HL-60/S4 (cell line): ENCODE data around the gene RBMS3.

Experiments
- in situ Hi-C: fragments of 300-500 bp; cut with MboI; formaldehyde crosslinking; loops from 2 replicates; pipeline ENCODE4 v1.14.3; 2022; ENCODE audit warnings: low sequenced_read_pairs

Gene RBMS3

DNA sequence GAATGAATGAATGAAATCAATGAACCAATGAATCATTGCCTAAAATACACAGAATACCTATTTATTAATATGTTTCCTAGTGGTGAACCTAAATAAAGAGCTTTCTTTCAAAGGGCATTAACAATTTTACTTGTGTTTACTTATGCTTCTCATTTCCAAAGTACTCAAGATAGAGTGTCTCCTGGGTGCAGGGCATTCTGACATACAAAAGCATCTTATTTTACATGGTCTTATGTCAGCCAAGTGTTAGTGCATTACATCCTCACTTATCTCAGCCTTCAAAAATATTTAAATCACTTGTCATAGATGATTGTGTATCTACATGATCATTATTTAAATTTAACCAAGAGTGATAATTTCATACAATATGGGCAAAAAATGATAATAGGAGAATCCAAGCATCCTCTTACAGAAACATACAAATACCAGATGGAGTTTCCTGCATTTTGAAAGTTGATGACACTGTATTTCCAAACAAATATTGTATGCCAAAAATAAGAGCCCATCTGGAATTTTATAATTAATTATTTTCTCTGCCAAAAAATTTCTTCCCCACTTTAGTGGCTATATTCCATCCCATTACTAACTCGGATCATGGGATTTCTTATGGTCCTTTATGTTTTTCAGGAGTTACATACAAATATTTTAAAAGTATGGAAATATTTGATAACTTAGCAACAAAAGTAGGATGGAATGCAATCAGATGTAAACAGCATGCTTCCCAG, 279.0 kb downstream of the RBMS3 start:
- in situ Hi-C loops = no loop called here

DNA sequence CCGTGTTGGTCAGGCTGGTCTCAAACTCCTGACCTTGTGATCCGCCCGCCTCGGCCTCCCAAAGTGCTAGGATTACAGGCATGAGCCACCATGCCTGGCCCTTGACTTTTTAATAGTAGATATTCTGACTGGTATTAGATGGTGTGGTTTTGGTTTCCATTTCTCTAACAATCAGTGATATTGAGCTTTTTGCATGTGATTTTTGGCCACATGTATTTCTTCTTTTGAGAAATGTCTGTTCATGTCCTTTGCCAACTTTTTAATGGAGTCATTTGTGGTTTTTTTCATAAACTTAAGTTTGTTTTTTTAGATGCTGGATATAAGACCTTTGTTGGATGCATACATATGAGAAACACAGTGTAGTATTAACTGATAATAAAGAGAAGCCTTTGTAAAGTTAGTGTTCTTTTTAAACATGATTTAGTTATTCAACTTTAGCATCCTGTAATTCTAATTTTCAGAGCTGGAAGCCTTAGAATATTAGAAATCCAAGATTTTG, 280.8 kb downstream of the RBMS3 start:
- in situ Hi-C loops = no loop called here

DNA sequence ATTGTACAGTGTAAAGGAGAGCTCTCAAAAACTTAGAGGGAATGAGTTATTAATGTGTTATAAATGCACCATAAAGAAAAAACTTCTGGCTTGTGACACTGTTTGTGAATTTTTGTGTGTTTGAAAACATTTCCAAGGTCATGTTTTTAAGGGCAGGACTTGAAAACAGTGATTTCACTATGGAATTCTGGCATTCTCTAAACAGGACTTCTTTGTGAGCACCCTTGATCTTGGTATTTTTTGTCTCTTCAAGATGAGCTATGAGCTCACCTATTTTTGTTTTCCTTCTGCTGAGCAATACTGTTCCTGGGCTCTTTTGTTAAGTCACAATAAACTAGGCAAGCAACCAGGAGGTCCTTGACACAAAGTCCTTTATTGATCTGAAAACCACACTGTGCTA, 284.4 kb downstream of the RBMS3 start:
- in situ Hi-C loops = no loop called here

DNA sequence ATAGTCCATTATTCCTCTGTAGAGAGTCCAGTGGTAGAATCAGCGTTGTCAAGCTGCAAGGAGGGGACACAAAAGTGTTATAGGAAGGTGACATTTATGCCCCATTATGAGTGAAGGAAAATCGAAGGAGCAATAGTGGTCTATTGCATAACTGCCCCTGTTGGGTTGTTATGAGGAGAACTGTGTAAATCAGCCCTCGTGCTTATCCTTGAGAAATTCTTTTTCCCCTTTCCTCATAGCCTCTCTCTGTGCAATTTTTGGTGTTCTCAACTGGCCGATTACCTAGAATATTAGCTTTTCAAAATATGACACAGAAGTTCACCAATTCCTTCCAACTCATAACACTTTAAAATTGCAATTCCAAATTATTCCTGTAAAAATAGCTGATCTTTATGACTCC, 286.6 kb downstream of the RBMS3 start:
- in situ Hi-C loops = no loop called here

- in situ Hi-C loops = no loop called here
Observed at GRCh38 chr3:29568355-29568754, 287.5 kb downstream of the RBMS3 start.

- in situ Hi-C loops = no loop called here
Observed at GRCh38 chr3:29576181-29576580, 295.3 kb downstream of the RBMS3 start.

GRCh38 chr3:29576675-29577074, 295.8 kb downstream of the RBMS3 start:
- in situ Hi-C loops = no loop called here

- in situ Hi-C loops = no loop called here
Observed at GRCh38 chr3:29577250-29577649, 296.4 kb downstream of the RBMS3 start.

DNA sequence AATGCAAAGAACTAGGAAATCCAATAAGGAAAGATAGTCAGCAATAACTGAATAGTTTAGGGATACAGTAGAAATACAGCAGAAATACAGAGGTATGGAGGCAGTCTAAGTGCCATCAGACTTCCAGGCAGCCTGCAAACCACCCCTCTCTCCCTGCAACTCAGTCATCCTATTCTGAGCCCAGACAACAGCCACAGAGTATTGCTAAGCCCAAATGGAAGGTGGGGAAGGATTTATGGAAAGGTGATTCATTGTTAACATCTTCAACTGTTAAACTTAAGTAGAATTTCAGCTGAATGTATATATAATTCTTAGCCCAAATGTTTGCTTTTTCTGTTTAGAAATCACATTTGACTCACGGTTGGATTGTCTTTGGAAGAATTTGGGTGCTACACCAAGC, 300.4 kb downstream of the RBMS3 start:
- in situ Hi-C loops = no loop called here

DNA sequence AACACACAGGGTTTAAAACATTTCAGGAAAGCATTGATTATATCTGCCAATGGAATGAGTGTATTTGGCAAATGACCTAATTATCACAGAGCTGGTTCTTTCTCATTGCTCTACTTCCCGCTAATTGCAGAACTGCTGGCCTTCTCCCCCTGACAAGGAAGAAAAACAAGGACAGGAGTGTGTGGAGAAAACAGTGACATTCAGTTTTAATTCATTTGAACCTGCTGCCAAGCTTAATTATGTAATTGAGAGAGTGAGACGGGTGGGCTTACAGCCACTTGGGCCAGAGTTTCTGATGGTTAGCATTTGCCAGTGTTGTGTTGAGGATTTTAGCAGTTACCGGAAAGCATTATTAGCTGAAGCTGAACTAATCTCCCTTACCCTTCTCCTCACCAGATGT, 301.4 kb downstream of the RBMS3 start:
- in situ Hi-C loops = no loop called here

DNA sequence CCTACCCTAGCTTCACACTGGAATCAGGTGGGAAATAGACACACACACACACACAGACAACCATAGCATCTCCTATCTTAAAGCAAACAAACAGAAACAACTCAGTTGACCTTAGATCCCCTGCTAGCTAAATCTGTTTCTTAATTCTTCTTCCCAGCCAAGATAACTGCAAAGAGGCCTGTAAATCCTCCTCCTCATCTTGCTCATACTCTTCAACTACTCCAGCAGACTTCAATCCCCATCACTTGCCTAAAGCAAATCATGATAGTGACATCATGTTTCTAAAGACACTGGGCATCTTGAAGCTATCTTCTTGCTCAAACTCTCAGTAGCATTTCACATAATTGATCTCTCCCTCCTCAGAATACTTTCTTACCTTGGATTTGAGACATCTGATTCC, 303.0 kb downstream of the RBMS3 start:
- in situ Hi-C loops = no loop called here

DNA sequence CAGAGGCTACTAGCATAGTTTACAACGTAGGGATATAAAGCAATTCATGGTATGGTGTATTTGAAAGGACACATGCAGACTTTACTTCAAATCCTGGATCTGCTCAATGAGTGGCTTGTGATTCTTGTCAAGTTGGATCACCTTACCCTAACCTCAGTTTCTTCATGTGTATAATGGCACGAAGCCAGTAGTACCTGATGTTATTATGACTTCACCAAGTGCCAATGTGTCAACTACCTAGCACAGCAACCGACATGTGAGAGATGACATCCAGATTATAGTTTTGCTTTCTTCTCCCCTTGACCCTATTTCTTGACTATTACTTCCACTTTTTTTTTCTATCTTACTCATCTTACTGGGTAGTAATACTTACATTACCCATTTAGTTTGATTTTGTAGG, 304.5 kb downstream of the RBMS3 start:
- in situ Hi-C loops = no loop called here

- in situ Hi-C loops = no loop called here
Observed at GRCh38 chr3:29587340-29587739, 306.5 kb downstream of the RBMS3 start.

DNA sequence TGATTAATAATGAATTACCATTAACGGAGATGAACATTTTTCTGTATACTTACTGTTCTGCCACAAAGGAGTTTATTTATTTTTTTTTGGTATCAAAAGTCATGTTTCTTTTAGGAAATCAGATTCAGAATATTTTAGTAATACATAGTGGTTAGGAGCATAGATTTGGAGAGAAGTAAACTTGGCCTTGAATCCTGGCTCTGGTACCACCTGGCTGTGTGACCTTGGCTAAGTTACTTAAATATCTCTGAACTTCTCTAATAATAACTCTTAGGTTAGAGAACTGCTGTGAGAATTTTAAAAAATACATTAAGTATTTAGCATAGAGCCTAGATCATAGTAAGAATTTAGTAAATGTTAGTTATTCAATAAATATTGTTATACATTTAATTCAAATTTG, 309.1 kb downstream of the RBMS3 start:
- in situ Hi-C loops = no loop called here

GRCh38 chr3:29590461-29590860, 309.6 kb downstream of the RBMS3 start:
- in situ Hi-C loops = no loop called here

- in situ Hi-C loops = no loop called here
Observed at GRCh38 chr3:29591579-29591978, 310.7 kb downstream of the RBMS3 start.

GRCh38 chr3:29593802-29594201, 312.9 kb downstream of the RBMS3 start:
- in situ Hi-C loops = no loop called here

GRCh38 chr3:29594261-29594660, 313.4 kb downstream of the RBMS3 start:
- in situ Hi-C loops = no loop called here

- in situ Hi-C loops = no loop called here
Observed at GRCh38 chr3:29597376-29598008, 316.6 kb downstream of the RBMS3 start.

DNA sequence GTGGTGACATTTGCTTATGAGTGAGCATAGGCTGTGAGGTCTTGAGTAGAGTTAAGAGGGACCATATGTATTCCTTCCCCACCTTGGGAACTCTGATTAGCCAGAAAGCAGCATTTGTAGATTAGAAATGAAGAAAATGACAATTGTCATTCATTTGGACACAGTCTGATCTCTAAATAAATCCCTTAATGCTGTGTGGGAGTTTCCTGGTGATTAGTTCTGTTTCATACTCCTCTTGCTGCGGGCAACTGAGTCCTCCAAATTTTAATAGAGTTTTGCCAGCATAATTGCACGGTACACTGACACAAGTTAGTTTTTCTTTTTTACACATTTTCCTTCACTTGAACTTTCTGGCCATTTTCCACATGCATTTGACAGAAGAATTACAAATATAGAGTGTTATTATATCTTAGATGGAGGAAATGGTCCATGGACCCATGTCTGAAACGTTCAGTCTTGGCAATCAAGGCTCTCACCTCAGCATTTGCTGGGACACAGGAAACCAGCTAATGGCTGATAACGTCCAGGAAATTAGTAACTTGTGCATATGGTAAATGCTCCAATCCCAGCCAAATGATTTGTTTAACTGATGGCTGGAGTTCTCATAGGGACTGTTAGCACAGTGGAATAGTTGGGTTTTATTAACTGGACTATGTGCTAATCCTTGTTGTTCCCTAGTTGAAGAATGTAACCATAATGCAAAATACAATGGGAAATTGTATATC, 321.2 kb downstream of the RBMS3 start:
- in situ Hi-C loops = no loop called here

DNA sequence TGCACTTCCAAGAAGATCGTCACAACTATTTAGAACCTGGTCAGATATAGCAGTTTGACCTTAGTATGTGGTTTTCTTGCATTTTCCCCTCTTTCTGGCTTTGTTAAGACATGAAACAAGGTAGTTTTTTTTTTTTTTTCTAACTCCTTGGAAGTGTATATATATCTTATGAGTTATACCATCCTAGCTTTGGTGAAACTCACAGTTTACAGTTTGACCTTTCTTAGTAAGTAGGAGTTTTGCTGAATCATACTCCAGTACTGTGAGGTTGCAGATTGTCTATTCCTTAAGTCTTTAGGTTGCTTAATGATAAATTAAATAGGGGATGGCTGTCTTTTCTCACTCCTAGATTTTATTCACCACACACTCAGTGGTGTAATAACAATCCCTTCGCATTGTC, 325.0 kb downstream of the RBMS3 start:
- in situ Hi-C loops = no loop called here

GRCh38 chr3:29606416-29606815, 325.5 kb downstream of the RBMS3 start:
- in situ Hi-C loops = no loop called here
